Gastrocnemius medialis (tissue), 4 donors: Measurements from ENCODE around the gene ZDHHC14.

Experiments used
- CTCF ChIP-seq, 5 experiments: fragments of 450-650 bp in 3 of 5; fragments of 200-600 bp in 2 of 5; sonication (generic) in 2 of 5; IDR thresholded peaks in 4 of 5; conservative IDR thresholded peaks in 1 of 5; 1 replicate in 4 of 5; 2 replicates in 1 of 5; pipeline ENCODE4 v1.5.1; 2016 to 2019; ENCODE audit warnings: antibody characterized with exemption in 5 of 5, mild to moderate bottlenecking in 3 of 5, moderate library complexity in 3 of 5
- POLR2A ChIP-seq, 2 donors: fragments of 450-650 bp; IDR thresholded peaks; one replicate each; pipeline ENCODE4 v1.6.1; 2017; ENCODE audit warnings: antibody characterized with exemption in 2 of 2, mild to moderate bottlenecking in 2 of 2, moderate library complexity in 2 of 2

- TF ChIP-seq POLR2A (IDR thresholded peaks at IDR 0.05): no peak
- no peak for TF ChIP-seq CTCF (IDR thresholded peaks at IDR 0.05 in 4 of 5, conservative IDR thresholded peaks at IDR 0.05 in 1 of 5)
Observed at GRCh38 chr6:157562997-157563396, 182.0 kb downstream of the ZDHHC14 start.
